Astrocyte of the spinal cord (primary cell): Measurements from ENCODE around the gene DEDD.

ENCODE experiments used
- DNase-seq: peaks from one replicate; pipeline ENCODE4 v3.0.0; 2011; ENCODE audit warnings: low read depth, low spot score
- H3K4me3 ChIP-seq: 2 replicates; pipeline ENCODE4 v1.5.1; 2011; ENCODE audit warnings: low read depth, mild to moderate bottlenecking, low read length, moderate library complexity
- in situ Hi-C: cut with HindIII; loops from 2 replicates; pipeline ENCODE4 v1.10.0; 2017; ENCODE audit warnings: low sequenced_read_pairs
- TF ChIP-seq, protein P1 (sequence below): IDR thresholded peaks from 2 replicates; pipeline ENCODE4 v1.5.1; 2012; ENCODE audit warnings: low read depth, mild to moderate bottlenecking, low read length, inconsistent platforms

The DEDD gene

GRCh38 chr1:161073474-161074121 is 58.9 kb downstream of the DEDD start:
- DNase-seq = no peak
- H3K4me3 ChIP-seq = no peak overlapping the region
- in situ Hi-C loops = no loop called here
- TF ChIP-seq, protein P1, sequence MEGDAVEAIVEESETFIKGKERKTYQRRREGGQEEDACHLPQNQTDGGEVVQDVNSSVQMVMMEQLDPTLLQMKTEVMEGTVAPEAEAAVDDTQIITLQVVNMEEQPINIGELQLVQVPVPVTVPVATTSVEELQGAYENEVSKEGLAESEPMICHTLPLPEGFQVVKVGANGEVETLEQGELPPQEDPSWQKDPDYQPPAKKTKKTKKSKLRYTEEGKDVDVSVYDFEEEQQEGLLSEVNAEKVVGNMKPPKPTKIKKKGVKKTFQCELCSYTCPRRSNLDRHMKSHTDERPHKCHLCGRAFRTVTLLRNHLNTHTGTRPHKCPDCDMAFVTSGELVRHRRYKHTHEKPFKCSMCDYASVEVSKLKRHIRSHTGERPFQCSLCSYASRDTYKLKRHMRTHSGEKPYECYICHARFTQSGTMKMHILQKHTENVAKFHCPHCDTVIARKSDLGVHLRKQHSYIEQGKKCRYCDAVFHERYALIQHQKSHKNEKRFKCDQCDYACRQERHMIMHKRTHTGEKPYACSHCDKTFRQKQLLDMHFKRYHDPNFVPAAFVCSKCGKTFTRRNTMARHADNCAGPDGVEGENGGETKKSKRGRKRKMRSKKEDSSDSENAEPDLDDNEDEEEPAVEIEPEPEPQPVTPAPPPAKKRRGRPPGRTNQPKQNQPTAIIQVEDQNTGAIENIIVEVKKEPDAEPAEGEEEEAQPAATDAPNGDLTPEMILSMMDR = no peak

- DNase-seq = no peak
- in situ Hi-C loops = no loop called here
- TF ChIP-seq, protein P1 = no peak
- H3K4me3 ChIP-seq = no peak overlapping the region
Measured at GRCh38 chr1:161072751-161073449, 59.6 kb downstream of the DEDD start.

- in situ Hi-C loops = no loop called here
- TF ChIP-seq, protein P1 = peak; percentile 54
- DNase-seq = peak; percentile 21
- H3K4me3 ChIP-seq = no peak overlapping the region
Measured at GRCh38 chr1:161071886-161072371, 60.5 kb downstream of the DEDD start.
